ENCODE data around the gene CRYGN.

Gene CRYGN

GRCh38 chr7:151406886-151407583, 32.9 kb downstream of the CRYGN start:
- DNase-seq (ENCODE audit: low read depth, low spot score), result no peak

GRCh38 chr7:151406051-151406875, 33.7 kb downstream of the CRYGN start:
- no peak for DNase-seq (ENCODE audit: low read depth, low spot score)

GRCh38 chr7:151405588-151405987, 34.4 kb downstream of the CRYGN start:
- DNase-seq (ENCODE audit: low read depth, low spot score), result no peak

GRCh38 chr7:151405056-151405455, 34.9 kb downstream of the CRYGN start:
- no peak for DNase-seq (ENCODE audit: low read depth, low spot score)

- DNase-seq (ENCODE audit: low read depth, low spot score), result no peak
Observed at GRCh38 chr7:151404216-151405011, 35.5 kb downstream of the CRYGN start.

GRCh38 chr7:151403764-151404163, 36.2 kb downstream of the CRYGN start:
- no peak for DNase-seq (ENCODE audit: low read depth, low spot score)

GRCh38 chr7:151402029-151402835, 37.7 kb downstream of the CRYGN start:
- DNase-seq (ENCODE audit: low read depth, low spot score), result no peak

GRCh38 chr7:151400626-151401315, 39.2 kb downstream of the CRYGN start:
- no peak for DNase-seq (ENCODE audit: low read depth, low spot score)

GRCh38 chr7:151399906-151400305, 40.0 kb downstream of the CRYGN start:
- DNase-seq (ENCODE audit: low read depth, low spot score), result no peak

- no peak for DNase-seq (ENCODE audit: low read depth, low spot score)
Observed at GRCh38 chr7:151399305-151399601, 40.7 kb downstream of the CRYGN start.

GRCh38 chr7:151398446-151399304, 41.3 kb downstream of the CRYGN start:
- DNase-seq (ENCODE audit: low read depth, low spot score), result no peak

- no peak for DNase-seq (ENCODE audit: low read depth, low spot score)
Observed at GRCh38 chr7:151397026-151397425, 42.9 kb downstream of the CRYGN start.

GRCh38 chr7:151396328-151396970, 43.5 kb downstream of the CRYGN start:
- no peak for DNase-seq (ENCODE audit: low read depth, low spot score)

- no peak for DNase-seq (ENCODE audit: low read depth, low spot score)
Observed at GRCh38 chr7:151395036-151395367, 44.9 kb downstream of the CRYGN start.

GRCh38 chr7:151394076-151395035, 45.6 kb downstream of the CRYGN start:
- DNase-seq (ENCODE audit: low read depth, low spot score), result no peak

- no peak for DNase-seq (ENCODE audit: low read depth, low spot score)
Observed at GRCh38 chr7:151393031-151393977, 46.6 kb downstream of the CRYGN start.

GRCh38 chr7:151392426-151392825, 47.5 kb downstream of the CRYGN start:
- no peak for DNase-seq (ENCODE audit: low read depth, low spot score)

Measured in brain pericyte (primary cell).